Activated CD4-positive, alpha-beta T cell treated with anti-CD3 and anti-CD28 coated beads, Interleukin-2, amount 10 ng/mL, durations not matched to agents 24 days and 14 days (primary cell): ENCODE data around the gene CCL4L2. TPM values are rescaled to one million over a fixed set of nuclear protein-coding genes. Genes with fewer than 3 reads are reported as not detected.
"Not testable (repeated sequence)": the region's sequence is repeated elsewhere in the genome, so short reads cannot be mapped to it uniquely, and the experiment has no call there.

Experiments used
- DNase-seq: peaks from one replicate; pipeline ENCODE4 v3.0.0; 2022
- H3K27ac Mint-ChIP-seq: one replicate; pipeline ENCODE4 v1.8.0; 2022; ENCODE audit warnings: mild to moderate bottlenecking, mixed read lengths
- H3K27me3 Mint-ChIP-seq: one replicate; pipeline ENCODE4 v1.8.0; 2022; ENCODE audit warnings: mixed read lengths
- H3K36me3 Mint-ChIP-seq: one replicate; pipeline ENCODE4 v1.8.0; 2022; ENCODE audit warnings: low read depth, mild to moderate bottlenecking, mixed read lengths
- H3K4me1 Mint-ChIP-seq: one replicate; pipeline ENCODE4 v1.8.0; 2021; ENCODE audit warnings: mixed read lengths
- H3K4me3 Mint-ChIP-seq: one replicate; pipeline ENCODE4 v1.8.0; 2022; ENCODE audit warnings: mild to moderate bottlenecking, moderate library complexity, mixed read lengths
- H3K9me3 Mint-ChIP-seq: one replicate; pipeline ENCODE4 v1.8.0; 2021; ENCODE audit warnings: mixed read lengths
- intact Hi-C: fragments of 100-400 bp; cut with micrococcal nuclease; formaldehyde crosslinking; loops from one replicate; pipeline ENCODE4 v1.15.1; 2023
- total RNA-seq: library from RNA; stranded (reverse); gene quantifications from 2 replicates; pipeline ENCODE4 v1.2.3, GENCODE V29; 2022

CCL4L2 gene
- total RNA-seq, 1 donor from 2014 or later, result 11.9 TPM

GRCh38 chr17:36222967-36223366 lies 12.1 kb downstream of the CCL4L2 start:
- intact Hi-C loops, H3K4me3 Mint-ChIP-seq, H3K27me3 Mint-ChIP-seq, H3K36me3 Mint-ChIP-seq, H3K27ac Mint-ChIP-seq, H3K4me1 Mint-ChIP-seq, H3K9me3 Mint-ChIP-seq: not testable (repeated sequence)
- DNase-seq, result peak; percentile 33

GRCh38 chr17:36229644-36230043 lies 18.8 kb downstream of the CCL4L2 start:
- intact Hi-C loops, H3K27me3 Mint-ChIP-seq, H3K4me1 Mint-ChIP-seq, H3K4me3 Mint-ChIP-seq, H3K27ac Mint-ChIP-seq, H3K9me3 Mint-ChIP-seq, H3K36me3 Mint-ChIP-seq: not testable (repeated sequence)
- DNase-seq, result peak; percentile 59

- H3K27me3 Mint-ChIP-seq, DNase-seq, H3K27ac Mint-ChIP-seq, H3K4me3 Mint-ChIP-seq, H3K36me3 Mint-ChIP-seq, H3K9me3 Mint-ChIP-seq, H3K4me1 Mint-ChIP-seq, intact Hi-C loops: not testable (repeated sequence)
Measured at GRCh38 chr17:36242046-36242445, 31.2 kb downstream of the CCL4L2 start.

Other genes with a start within 250 kb of the CCL4L2 start
- gene CCL16, start 229.6 kb upstream of the CCL4L2 start, total RNA-seq, result not detected in 2 replicates
- not detected in 2 replicates for gene CCL14, start 224.3 kb upstream of the CCL4L2 start, total RNA-seq
- not detected in 2 replicates for gene CCL15, start 209.5 kb upstream of the CCL4L2 start, total RNA-seq
- not detected in 2 replicates for gene CCL23, start 193.1 kb upstream of the CCL4L2 start, total RNA-seq
- gene CCL18, start 146.8 kb upstream of the CCL4L2 start, total RNA-seq, result not detected in 2 replicates
- gene CCL3, start 120.9 kb upstream of the CCL4L2 start, total RNA-seq, result 403 and 414 TPM in 2 replicates
- 351 and 370 TPM in 2 replicates for gene CCL4, start 107.2 kb upstream of the CCL4L2 start, total RNA-seq
- gene TBC1D3B, start 34.4 kb upstream of the CCL4L2 start, total RNA-seq, result 8.9 and 9.8 TPM in 2 replicates
- gene CCL3L1, start 14.3 kb upstream of the CCL4L2 start, total RNA-seq, result 4.4 and 4.5 TPM in 2 replicates
- 0.65 and 1.9 TPM in 2 replicates for gene TBC1D3I, start 53.5 kb downstream of the CCL4L2 start, total RNA-seq
- not detected in 2 replicates for gene TBC1D3G, start 112.8 kb downstream of the CCL4L2 start, total RNA-seq
- not detected in 2 replicates for gene TBC1D3H, start 177.4 kb downstream of the CCL4L2 start, total RNA-seq